HG03175 (cell line): ENCODE results near the gene ACOXL.

Source experiments
- ATAC-seq: cut with Tn5 transposase; IDR thresholded peaks from one replicate; pipeline ENCODE4 v1.9.1; 2021; ENCODE audit warnings: mild to moderate bottlenecking, moderate library complexity; ENCODE audit not compliant: unreplicated experiment

ACOXL gene

GRCh38 chr2:110904779-110905148 lies 172.4 kb downstream of the ACOXL start:
- no peak for ATAC-seq

- no peak for ATAC-seq
These were observed 172.8 kb downstream of the ACOXL start for GRCh38 chr2:110905217-110905616.

GRCh38 chr2:110906613-110907298 lies 174.4 kb downstream of the ACOXL start:
- ATAC-seq, result no peak

GRCh38 chr2:110909501-110909900 lies 177.1 kb downstream of the ACOXL start:
- ATAC-seq, result no peak

- no peak for ATAC-seq
These were observed 178.1 kb downstream of the ACOXL start for GRCh38 chr2:110910423-110910822.

- ATAC-seq, result no peak
These were observed 187.4 kb downstream of the ACOXL start for GRCh38 chr2:110919738-110920137.

- ATAC-seq, result no peak
These were observed 193.1 kb downstream of the ACOXL start for GRCh38 chr2:110925479-110925878.

GRCh38 chr2:110927526-110927925 lies 195.2 kb downstream of the ACOXL start:
- no peak for ATAC-seq

GRCh38 chr2:110929528-110929927 lies 197.2 kb downstream of the ACOXL start:
- ATAC-seq, result no peak

GRCh38 chr2:110931648-110932047 lies 199.3 kb downstream of the ACOXL start:
- no peak for ATAC-seq

GRCh38 chr2:110933420-110933819 lies 201.0 kb downstream of the ACOXL start:
- no peak for ATAC-seq

GRCh38 chr2:110934948-110935347 lies 202.6 kb downstream of the ACOXL start:
- ATAC-seq, result no peak

- ATAC-seq, result no peak
These were observed 208.1 kb downstream of the ACOXL start for GRCh38 chr2:110940376-110940910.

GRCh38 chr2:110941226-110941625 lies 208.9 kb downstream of the ACOXL start:
- ATAC-seq, result no peak

GRCh38 chr2:110943070-110943634 lies 210.8 kb downstream of the ACOXL start:
- no peak for ATAC-seq

GRCh38 chr2:110946902-110947301 lies 214.5 kb downstream of the ACOXL start:
- no peak for ATAC-seq

- no peak for ATAC-seq
These were observed 215.8 kb downstream of the ACOXL start for GRCh38 chr2:110948027-110948674.

GRCh38 chr2:110950281-110950680 lies 217.9 kb downstream of the ACOXL start:
- ATAC-seq, result no peak

- ATAC-seq, result no peak
These were observed 222.7 kb downstream of the ACOXL start for GRCh38 chr2:110955045-110955444.

- no peak for ATAC-seq
These were observed 223.2 kb downstream of the ACOXL start for GRCh38 chr2:110955556-110955955.

GRCh38 chr2:110957293-110957692 lies 224.9 kb downstream of the ACOXL start:
- no peak for ATAC-seq
